Stimulated activated CD4-positive, alpha-beta T cell treated with anti-CD3 and anti-CD28 coated beads, Interleukin-15, amount 100 ng/mL, for 1 hour (primary cell): Measurements from ENCODE around the gene ZDHHC14.
"Not testable (repeated sequence)": the region's sequence is repeated elsewhere in the genome, so short reads cannot be mapped to it uniquely, and the experiment has no call there.

Experiments
- DNase-seq, 2 donors: peaks; one replicate each; pipeline ENCODE4 v3.0.0-alpha.2; 2020; ENCODE audit warnings: low read depth in 1 of 2, low spot score in 1 of 2

ZDHHC14 gene

DNA sequence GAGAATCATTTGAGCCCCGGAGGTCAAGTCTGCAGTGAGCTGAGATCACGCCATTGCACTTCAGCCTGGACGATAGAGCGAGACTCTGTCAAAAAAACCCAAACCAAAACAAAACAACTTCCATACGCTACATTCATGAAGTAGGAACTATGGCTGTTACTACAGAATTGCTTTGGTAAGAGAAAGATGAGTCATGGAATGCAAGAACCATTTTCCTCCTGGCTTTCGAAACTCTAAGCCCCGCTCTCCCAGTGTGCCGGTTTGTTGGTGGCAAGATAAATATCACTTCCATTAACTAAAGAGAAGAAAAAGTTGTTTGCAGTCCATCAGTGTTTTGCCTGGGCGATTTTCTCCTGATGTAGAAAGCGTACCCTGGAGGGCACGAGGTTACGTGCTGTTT lies 61.3 kb downstream of the ZDHHC14 start:
- no peak for DNase-seq

DNA sequence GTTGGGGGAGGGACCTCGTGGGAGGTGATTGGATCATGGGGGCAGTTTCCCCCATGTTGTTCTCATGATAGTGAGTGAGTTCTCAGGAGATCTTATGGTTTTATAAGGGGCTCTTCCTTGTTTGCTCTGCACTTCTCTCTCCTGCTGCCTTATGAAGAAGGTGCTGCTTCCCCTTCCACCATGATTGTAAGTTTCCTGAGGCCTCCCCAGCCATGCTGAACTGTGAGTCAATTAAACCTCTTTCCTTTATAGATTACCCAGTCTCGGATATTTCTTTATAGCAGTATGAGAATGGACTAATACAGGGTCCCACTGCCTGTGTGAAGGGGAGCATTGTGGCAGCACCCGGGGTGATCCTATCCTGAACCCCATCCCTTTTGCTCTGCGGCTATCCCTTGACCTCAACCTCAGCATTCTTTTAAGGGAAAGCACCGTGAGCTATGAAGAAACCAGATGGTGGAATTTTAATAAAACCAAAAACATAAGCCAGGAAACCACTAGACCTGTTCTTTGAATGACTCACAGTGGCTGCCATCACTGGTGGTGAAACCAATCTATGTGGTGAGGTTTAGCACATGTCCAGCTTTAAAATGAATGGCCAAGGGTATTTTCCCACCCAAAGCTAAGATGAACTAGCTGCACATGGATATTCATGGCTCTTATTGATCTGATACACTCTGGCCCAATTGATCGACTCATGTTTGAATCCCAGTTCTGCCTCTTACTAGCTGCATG lies 62.2 kb downstream of the ZDHHC14 start:
- DNase-seq: no peak

DNA sequence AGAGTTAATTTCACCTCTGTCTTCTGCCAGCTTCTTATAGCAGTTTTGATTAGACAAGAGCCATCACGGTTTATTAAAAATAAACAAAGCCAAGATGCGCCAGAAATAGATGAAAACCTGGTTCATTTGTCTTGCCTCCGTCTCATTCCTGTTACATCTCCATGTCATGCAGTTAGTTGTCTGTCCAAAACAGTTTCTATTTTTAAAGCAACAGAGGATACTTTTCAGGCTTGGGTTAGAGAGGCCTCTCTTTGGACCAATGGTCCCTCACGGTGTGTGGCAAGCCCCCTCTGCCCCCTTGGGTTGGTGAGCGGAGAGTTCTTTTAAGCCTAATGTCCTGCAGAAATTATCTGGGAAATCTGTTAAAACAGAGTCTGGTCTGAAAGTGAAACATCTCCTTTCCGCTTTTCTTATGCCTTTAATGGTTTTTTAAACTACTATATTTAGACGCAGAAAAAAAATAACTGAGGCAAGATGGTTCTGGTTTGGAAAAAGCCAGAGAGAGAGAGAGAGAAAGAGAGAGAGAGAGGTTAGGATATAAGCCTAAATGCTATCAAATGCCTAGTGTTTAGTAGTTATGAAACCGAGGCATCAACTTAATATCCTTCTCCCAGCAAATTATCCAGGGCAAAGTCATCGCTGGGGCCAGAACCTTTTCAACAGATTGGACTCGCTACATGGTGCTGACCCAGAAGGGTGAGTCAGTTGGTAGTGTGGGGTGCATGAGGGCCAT lies 64.5 kb downstream of the ZDHHC14 start:
- DNase-seq: no peak

DNA sequence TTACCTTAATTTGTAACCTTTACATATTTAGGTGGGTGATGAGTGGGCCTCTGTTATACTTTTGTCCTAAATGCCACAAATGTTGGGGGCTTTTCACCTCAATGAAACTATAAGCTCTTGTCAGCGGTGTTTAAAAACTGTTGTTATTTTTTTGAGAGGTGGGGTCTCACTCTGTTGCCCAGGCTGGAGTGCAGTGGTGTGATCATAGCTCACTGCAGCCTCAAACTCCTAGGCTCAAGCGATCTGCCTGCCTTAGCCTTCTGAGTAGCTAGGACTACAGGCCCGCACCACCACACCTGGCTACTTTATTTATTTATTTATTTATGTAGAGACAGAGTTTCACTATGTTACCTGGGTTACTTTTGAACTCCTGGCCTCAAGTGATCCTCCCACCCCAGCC lies 66.7 kb downstream of the ZDHHC14 start:
- no peak for DNase-seq

DNA sequence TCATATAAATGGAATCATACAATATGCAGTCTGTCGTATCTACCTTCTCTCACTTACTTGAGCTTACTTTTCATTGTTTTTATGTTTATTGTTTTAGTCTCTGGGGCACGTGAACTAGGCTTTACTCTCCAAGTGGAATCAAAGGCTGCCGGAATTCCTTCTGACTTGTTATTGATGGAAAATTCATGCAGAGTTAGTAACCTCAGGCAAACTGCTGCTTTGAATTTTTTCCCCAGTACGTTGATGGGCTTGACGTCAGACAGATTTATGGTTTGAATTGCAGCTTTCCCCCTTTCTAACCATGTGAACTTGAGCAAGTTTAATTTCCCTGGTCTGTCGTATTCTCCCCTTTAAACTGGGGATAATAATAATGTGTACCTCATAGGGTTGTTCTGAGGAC lies 68.6 kb downstream of the ZDHHC14 start:
- DNase-seq: no peak

DNA sequence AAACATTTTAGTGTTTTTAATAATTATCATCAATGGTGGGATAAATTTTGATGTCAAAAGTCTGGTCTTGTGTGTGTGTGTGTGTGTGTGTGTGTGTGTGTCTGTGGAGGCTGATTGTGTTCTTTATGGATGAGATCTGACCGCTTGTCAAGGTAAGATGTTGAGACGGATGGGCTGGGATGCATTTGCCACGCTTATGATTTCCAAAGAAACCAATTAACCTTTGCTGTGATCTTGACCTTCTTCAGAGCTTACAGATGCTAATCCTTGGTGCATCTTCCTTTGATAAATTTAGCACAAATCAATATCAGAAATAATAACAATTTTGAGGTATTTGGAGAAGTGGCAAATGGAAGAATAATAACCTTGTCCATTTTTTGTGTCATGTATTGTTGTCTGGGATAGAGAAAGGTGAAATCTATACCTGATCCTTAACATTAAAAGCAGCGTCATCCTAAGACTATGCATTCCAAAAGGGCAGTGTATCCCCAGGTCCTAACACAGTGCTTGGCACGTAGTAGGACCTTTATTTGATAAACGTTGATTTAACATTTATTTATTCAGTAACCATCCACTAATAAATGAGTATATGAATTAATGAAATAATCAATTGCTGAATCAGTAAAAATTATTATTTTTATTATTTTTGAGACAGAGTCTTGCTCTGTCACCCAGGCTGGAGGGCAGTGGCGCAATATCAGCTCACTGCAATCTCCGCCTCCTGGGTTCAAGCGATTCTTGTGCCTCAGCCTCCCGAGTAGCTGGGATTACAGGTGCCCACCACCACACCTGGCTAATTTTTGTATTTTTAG lies 70.1 kb downstream of the ZDHHC14 start:
- no peak for DNase-seq

DNA sequence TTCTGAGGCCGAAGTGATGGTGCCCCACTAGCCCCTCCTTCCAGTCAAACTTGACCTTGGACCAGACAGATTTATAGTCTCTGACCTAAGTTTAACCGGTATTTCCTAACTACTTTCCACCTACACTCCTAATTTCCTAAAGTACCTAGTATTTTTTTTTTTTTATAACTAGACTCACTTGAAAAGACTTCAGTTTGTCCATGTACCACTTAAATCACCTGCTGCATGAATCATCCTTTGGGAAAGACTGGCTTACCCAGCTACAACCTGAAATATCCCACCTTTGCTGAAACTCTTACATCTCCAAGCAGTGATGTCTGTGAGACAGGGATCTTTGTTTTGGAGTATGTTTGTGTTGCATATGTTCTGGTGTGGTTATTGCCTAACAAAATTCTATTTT lies 71.1 kb downstream of the ZDHHC14 start:
- DNase-seq: no peak

DNA sequence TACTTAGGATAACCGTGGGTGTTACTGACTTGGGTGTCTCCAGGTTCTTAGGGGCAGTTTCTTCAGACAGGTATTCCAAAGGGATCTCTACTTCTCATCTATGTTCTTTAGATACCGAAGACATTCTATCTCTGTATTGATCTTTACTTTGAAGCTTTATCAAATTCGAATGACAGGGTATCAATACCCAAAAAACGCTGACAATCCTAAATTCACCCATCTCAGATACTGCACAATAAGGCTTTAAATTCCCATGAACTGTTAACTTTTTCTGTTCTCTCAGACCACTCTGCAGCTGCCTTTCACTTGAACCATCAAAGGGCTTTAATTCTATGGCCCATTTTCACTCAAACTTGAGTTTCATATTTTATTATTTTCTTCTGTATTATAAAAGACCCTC lies 72.1 kb downstream of the ZDHHC14 start:
- DNase-seq: no peak

DNA sequence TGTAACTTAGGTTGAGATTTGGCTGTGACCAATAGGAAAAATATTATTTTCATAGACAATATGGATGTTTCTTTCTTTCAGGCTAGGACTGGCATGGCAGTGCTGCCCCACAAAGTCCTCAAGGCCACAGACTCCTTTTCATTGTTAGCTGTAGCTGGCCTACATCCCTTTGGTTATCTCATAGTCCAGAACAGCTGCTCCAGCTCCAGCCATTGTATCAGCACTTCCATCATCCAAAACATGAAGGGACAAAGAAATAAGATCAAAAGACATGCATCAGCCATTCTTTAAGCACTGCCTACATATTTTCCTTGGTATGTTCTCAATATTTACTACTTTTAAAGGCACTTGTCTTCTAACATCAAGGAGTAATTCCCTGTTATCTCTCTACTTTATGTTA lies 73.0 kb downstream of the ZDHHC14 start:
- DNase-seq: no peak

DNA sequence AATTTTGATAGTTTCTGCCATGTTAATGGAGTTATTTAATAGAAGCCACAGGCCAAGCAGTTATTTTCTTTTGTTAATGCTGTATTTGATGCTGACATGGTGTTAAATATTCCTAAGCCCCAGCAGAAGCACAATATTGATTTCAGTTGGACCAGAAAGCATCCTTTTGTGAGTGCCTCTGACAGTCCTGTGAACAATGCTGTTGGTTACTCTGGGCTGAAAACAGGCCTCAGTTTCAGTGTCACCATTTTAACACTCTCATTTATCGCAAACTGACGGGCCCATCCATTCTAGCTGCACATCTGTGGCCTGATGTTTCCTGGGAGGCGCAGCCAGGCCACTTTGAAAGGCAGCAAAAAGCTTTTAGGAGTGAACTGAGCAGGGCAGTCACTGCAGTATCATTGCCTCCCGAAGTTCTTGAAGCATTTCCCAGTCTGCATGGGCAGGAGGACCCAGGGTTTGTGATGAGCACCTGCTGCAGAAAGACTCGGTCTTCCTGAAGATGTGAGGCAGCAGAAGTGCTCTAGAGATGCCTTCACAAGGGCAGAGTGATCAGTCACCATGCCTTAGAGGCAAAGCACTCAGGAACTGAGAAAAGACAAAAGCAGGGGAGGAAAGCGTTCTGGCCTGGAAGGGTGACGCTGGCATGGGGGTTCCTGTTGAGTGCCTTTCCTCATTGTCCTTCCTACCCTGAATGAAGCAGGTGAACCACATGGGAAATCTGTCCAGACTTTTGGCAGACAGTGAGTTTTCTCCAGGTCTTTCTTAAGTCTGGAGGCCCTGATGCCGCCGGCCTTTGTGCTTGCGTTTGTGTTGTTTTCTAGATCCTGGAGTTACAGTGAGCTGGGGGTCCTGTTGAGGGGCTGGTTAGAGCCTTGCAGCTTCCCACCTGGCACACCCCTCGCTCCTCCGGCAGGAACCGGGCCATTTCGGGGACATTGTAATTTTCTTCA lies 74.0 kb downstream of the ZDHHC14 start:
- DNase-seq: no peak

DNA sequence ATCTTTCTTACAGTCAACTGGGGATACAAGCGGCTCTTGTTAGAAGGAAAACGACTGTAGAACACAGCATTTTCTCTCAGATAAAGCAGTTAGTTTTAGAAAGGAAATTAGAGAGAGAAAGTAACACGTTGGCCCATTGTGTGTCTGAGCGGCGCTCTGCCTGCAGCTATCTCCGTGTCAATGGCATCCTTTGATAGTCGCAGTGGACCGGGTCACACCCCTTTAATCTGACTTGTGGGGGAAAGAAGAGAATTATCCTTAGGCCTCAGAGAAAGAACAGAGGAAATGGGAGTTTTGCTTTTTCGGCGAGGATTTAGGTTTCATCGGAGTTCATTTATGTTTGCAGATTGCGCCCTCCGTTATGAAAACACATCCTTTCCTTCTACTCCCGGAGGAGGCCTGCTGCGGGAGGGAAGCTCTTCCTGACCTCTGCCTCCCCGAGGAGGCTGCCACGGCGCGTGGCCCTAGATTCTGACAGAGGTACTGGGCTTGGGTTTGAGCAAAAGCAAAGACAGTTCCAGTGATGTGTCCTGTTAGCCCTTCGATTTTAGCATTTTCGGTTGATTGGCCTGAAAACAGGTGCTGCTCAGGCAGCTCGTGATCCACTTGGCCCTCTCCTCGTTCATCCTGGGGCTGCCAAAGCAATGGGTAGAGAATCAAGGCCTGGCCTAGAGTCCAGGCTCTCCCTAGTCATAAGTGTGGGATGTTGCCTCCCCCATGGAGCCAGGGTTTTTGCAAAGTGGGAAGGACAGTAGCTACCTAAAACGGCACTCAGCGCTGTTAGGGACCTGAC lies 74.9 kb downstream of the ZDHHC14 start:
- DNase-seq: no peak

DNA sequence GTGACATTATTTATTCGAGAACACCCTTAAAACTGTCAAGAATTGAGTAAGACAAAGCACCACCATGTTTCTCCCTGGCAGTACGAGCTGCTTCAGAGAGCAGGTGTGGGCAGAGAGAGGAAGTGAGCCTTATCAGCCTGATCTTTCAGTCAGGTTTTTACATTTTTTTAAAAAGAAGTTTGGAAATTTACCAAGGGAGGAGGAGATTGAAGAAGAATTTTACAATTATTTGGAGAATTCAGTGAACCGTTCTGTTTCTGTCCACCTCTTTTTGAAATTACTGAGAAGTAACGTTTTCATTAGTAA lies 75.5 kb downstream of the ZDHHC14 start:
- no peak for DNase-seq

DNA sequence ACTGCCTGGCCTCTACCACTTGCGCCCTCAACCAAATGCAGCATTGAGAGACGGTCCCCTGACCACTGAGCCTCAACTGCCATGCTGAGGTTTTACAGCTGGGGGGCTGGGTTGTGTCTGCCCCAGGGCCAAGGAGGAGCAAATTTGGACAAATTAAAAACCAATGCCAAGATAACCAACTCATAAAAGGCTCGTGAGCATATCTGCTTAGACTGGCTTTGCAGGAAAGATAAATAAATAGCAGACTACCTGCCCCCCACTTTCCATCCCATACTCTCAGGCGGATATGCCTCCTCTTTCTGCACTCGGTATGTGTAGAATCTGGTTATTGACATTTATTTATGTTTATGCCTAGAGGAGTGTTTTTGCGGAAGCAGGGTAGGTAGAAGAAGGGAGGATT lies 76.8 kb downstream of the ZDHHC14 start:
- DNase-seq: no peak

DNA sequence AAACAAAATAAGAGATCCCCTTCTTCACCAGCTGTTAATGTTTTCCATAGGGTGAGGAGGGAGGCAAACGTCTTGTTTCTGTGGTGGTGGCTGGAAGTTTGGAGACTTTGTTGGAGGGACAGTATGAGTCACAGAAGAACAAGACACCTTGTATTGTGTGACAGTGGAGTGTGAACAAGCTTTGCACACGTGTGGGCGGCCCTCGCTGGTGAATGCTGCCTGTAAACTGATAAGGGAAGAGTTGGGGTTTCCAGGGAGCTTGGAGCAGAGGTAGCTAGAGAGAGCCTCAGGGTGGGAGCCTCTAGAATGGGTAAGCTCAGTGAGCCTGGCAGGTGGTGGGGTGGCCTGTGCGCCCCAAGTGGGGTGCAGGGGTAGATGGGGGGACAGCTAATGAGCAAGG lies 78.3 kb downstream of the ZDHHC14 start:
- DNase-seq: no peak

DNA sequence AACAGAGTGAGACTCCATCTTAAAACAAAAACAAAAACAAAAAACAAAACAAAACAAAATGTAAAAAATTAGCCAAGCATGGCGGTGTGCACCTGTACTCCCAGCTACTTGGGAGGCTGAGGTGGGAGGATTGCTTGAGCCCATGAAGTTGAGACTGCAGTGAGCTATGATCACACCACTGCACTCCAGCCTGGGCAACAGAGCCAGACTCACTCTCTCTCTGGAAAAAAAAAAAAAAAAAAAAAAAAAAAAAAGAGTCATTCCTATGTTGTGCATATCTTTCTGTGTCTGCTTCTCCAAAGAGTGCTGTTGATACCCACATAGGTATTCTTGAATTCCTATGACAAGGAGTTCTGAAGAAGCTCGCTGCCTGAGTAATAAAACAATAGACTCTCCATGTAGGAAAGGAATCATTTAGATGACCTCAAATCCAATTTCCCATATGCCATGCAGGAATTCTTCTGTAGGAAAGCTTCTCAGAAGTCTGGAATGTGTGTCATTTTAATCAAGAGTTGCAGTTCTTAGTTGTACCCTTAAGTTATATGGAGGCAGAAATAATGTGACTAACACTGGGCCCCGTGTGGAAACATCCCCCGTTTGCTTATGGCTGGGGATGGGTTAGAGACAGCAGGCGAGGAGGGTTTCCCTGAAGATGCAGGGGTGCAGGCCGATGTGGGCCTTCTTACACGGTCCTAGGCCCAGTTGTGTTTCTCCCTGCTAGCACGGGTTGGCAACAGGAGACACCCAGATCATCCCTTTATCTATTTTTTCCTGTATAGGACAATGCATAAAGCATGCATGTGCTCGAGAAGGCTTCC lies 79.4 kb downstream of the ZDHHC14 start:
- no peak for DNase-seq

DNA sequence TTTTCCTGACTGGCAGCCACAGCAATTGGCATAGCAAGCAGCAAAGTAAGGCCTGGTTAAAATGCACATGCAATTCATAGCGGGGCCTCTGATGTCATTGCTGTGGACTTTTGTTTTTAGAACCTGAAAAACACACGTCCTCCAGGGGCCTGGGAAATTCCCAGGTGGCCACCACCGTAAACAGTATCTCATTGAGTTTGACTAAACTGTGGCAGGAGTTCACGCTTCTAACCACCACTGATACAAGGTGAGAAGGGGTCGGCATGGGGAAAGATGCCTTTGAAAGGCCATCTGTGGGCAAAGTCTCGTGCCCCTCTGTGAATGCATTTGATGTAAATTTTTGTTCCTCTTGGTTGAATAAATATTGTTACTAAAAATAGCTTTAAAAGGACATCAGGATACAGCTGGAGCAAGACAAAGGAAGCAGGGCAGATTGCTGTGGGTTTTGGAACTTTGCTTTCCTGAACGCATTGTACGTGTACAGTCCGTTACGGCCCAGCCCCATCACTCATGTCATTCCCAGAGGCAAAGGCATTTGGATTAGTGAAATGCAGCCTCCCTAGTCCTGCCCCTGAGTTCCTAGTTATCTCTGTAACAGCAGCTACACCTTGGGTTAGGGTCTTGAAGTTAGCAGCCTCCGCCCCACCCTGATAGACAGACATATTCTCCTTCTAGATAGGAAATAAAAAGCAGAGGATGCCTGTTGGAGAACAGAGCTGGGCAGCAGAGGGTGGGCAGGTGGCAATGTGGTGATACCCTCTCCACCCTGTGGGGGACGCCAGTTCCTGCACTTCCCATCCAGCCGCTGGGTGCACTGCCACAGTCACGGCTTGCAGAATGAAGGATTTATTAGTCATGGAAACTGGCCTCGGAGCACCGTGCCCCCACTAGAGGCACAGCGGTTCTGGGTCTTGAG lies 80.3 kb downstream of the ZDHHC14 start:
- no peak for DNase-seq

DNA sequence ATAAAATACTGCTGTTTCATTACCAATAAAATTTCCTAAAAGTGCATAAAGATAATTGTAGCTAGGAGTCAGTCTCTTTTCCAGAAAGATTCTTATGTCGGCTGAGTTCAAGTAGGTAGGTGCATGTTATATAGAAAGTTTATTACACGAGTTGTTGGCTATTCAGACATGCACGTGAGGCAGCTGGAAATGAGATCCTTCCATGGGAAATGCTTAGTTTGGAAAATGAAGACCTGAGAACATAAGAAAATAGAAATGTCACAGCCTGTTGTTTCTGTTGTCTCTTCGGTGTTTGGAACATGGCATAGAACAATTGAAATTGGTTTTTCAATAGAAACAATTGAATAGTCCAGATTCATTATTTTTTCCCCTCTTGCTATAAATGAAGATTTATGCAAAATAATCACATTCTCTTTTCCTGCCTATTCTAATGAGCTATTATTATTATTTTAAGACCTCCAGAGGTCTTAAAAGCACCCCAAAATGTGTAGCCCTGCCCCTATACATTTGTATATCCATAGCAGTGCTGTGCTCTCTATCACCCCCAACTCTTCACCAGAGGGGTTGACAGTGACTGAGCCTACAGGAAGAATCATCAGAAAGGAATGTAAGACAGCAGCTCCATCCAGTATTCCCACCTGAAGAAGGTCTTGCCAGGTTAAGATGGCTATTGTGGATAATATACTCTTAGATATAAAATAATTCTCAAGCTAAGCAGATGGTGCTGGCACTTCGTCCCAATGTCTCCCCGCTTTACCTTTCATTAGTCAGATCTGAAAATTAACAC lies 82.2 kb downstream of the ZDHHC14 start:
- no peak for DNase-seq

DNA sequence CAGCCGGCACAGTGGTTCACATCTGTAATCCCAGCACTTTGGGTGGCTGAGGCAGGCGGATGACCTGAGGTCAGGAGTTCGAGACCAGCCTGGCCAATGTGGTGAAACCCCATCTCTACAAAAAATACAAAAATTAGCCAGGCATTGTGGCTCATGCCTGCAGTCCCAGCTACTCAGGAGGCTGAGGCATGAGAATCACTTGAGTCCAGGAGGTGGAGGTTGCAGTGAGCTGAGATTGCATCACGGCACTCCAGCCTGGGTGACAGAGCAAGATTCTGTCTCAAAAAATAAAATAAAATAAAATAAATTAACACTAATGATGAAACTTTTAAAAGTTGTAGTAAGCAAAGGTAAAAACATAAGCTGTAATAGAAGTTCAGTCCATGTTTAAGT lies 82.7 kb downstream of the ZDHHC14 start:
- not testable (repeated sequence) for DNase-seq
